ENCODE measurements around the gene C2CD4C.

The C2CD4C gene

GRCh38 chr19:401866-402511 is 7.0 kb downstream of the C2CD4C start:
- Histone ChIP-seq H3K9me3 (ENCODE audit: insufficient read depth, low read length) (no peaks in the 10 kb centered on the region), H3K4me1 (ENCODE audit: insufficient read depth, insufficient read length) (peaks cover 11% of the 10 kb centered on the region), H3K36me3 (ENCODE audit: insufficient read depth, insufficient read length, low read length) (peaks cover 10% of the 10 kb centered on the region), H3K4me3 (ENCODE audit: insufficient read length, low read depth) (no peak overlapping the region), H3K27me3 (ENCODE audit: insufficient read depth, insufficient read length) (no peaks in the 10 kb centered on the region), H3K9ac (ENCODE audit: insufficient read length, low read depth) (no peak overlapping the region)
- TF ChIP-seq SUZ12 (IDR thresholded peaks at IDR 0.05; ENCODE audit: extremely low read depth, insufficient read depth, insufficient read length): no peak
- no peak for TF ChIP-seq ZNF274 (IDR thresholded peaks at IDR 0.05; ENCODE audit: low read depth, low read length)
- TF ChIP-seq YY1 (IDR thresholded peaks at IDR 0.05; ENCODE audit: insufficient read depth, insufficient read length): no peak
- no peak for DNase-seq (ENCODE audit: low read depth, low spot score)

GRCh38 chr19:400976-401865 is 7.7 kb downstream of the C2CD4C start:
- Histone ChIP-seq H3K9ac (ENCODE audit: insufficient read length, low read depth) (no peak overlapping the region), H3K27me3 (ENCODE audit: insufficient read depth, insufficient read length) (no peaks in the 10 kb centered on the region), H3K4me3 (ENCODE audit: insufficient read length, low read depth) (no peak overlapping the region), H3K4me1 (ENCODE audit: insufficient read depth, insufficient read length) (peaks cover 11% of the 10 kb centered on the region), H3K36me3 (ENCODE audit: insufficient read depth, insufficient read length, low read length) (peaks cover 6% of the 10 kb centered on the region), H3K9me3 (ENCODE audit: insufficient read depth, low read length) (no peaks in the 10 kb centered on the region)
- no peak for DNase-seq (ENCODE audit: low read depth, low spot score)
- TF ChIP-seq ZNF274 (IDR thresholded peaks at IDR 0.05; ENCODE audit: low read depth, low read length) (no peak), SUZ12 (IDR thresholded peaks at IDR 0.05; ENCODE audit: extremely low read depth, insufficient read depth, insufficient read length) (no peak), YY1 (IDR thresholded peaks at IDR 0.05; ENCODE audit: insufficient read depth, insufficient read length) (no peak)

- Histone ChIP-seq H3K4me3 (ENCODE audit: insufficient read length, low read depth) (no peak overlapping the region), H3K9me3 (ENCODE audit: insufficient read depth, low read length) (peaks cover 4% of the 10 kb centered on the region; the same call in 1 of the 2 replicates), H3K9ac (ENCODE audit: insufficient read length, low read depth) (no peak overlapping the region), H3K27me3 (ENCODE audit: insufficient read depth, insufficient read length) (peaks cover 4% of the 10 kb centered on the region), H3K4me1 (ENCODE audit: insufficient read depth, insufficient read length) (peaks cover 9% of the 10 kb centered on the region), H3K36me3 (ENCODE audit: insufficient read depth, insufficient read length, low read length) (no peaks in the 10 kb centered on the region)
- TF ChIP-seq SUZ12 (IDR thresholded peaks at IDR 0.05; ENCODE audit: extremely low read depth, insufficient read depth, insufficient read length) (no peak), YY1 (IDR thresholded peaks at IDR 0.05; ENCODE audit: insufficient read depth, insufficient read length) (no peak), ZNF274 (IDR thresholded peaks at IDR 0.05; ENCODE audit: low read depth, low read length) (no peak)
- DNase-seq (ENCODE audit: low read depth, low spot score): no peak
Observed at GRCh38 chr19:399370-399769, 9.6 kb downstream of the C2CD4C start.

- peaks cover 9% of the 10 kb centered on the region for H3K4me1 ChIP-seq (ENCODE audit: insufficient read depth, insufficient read length)
- peaks cover 4% of the 10 kb centered on the region for H3K27me3 ChIP-seq (ENCODE audit: insufficient read depth, insufficient read length)
- H3K36me3 ChIP-seq (ENCODE audit: insufficient read depth, insufficient read length, low read length): no peaks in the 10 kb centered on the region
- no peak for TF ChIP-seq ZNF274 (IDR thresholded peaks at IDR 0.05; ENCODE audit: low read depth, low read length)
- TF ChIP-seq YY1 (IDR thresholded peaks at IDR 0.05; ENCODE audit: insufficient read depth, insufficient read length): no peak
- no peak for TF ChIP-seq SUZ12 (IDR thresholded peaks at IDR 0.05; ENCODE audit: extremely low read depth, insufficient read depth, insufficient read length)
- no peak overlapping the region for H3K4me3 ChIP-seq (ENCODE audit: insufficient read length, low read depth)
- peaks cover 4% of the 10 kb centered on the region; the same call in 1 of the 2 replicates for H3K9me3 ChIP-seq (ENCODE audit: insufficient read depth, low read length)
- no peak for DNase-seq (ENCODE audit: low read depth, low spot score)
- no peak overlapping the region for H3K9ac ChIP-seq (ENCODE audit: insufficient read length, low read depth)
Observed at GRCh38 chr19:398719-399118, 10.2 kb downstream of the C2CD4C start.

GRCh38 chr19:397941-398706 is 10.8 kb downstream of the C2CD4C start:
- peaks cover 4% of the 10 kb centered on the region; the same call in 1 of the 2 replicates for H3K9me3 ChIP-seq (ENCODE audit: insufficient read depth, low read length)
- no peak overlapping the region for H3K4me3 ChIP-seq (ENCODE audit: insufficient read length, low read depth)
- no peak overlapping the region for H3K9ac ChIP-seq (ENCODE audit: insufficient read length, low read depth)
- peaks cover 7% of the 10 kb centered on the region for H3K27me3 ChIP-seq (ENCODE audit: insufficient read depth, insufficient read length)
- TF ChIP-seq ZNF274 (IDR thresholded peaks at IDR 0.05; ENCODE audit: low read depth, low read length): no peak
- TF ChIP-seq YY1 (IDR thresholded peaks at IDR 0.05; ENCODE audit: insufficient read depth, insufficient read length): no peak
- no peak for TF ChIP-seq SUZ12 (IDR thresholded peaks at IDR 0.05; ENCODE audit: extremely low read depth, insufficient read depth, insufficient read length)
- no peak for DNase-seq (ENCODE audit: low read depth, low spot score)
- H3K36me3 ChIP-seq (ENCODE audit: insufficient read depth, insufficient read length, low read length): no peaks in the 10 kb centered on the region
- peaks cover 4% of the 10 kb centered on the region for H3K4me1 ChIP-seq (ENCODE audit: insufficient read depth, insufficient read length)

- peaks cover 10% of the 10 kb centered on the region for H3K27me3 ChIP-seq (ENCODE audit: insufficient read depth, insufficient read length)
- H3K4me3 ChIP-seq (ENCODE audit: insufficient read length, low read depth): no peak overlapping the region
- TF ChIP-seq SUZ12 (IDR thresholded peaks at IDR 0.05; ENCODE audit: extremely low read depth, insufficient read depth, insufficient read length) (no peak), ZNF274 (IDR thresholded peaks at IDR 0.05; ENCODE audit: low read depth, low read length) (no peak), YY1 (IDR thresholded peaks at IDR 0.05; ENCODE audit: insufficient read depth, insufficient read length) (no peak)
- H3K9ac ChIP-seq (ENCODE audit: insufficient read length, low read depth): no peak overlapping the region
- H3K36me3 ChIP-seq (ENCODE audit: insufficient read depth, insufficient read length, low read length): no peaks in the 10 kb centered on the region
- peaks cover 6% of the 10 kb centered on the region for H3K4me1 ChIP-seq (ENCODE audit: insufficient read depth, insufficient read length)
- peaks cover 4% of the 10 kb centered on the region; the same call in 1 of the 2 replicates for H3K9me3 ChIP-seq (ENCODE audit: insufficient read depth, low read length)
- DNase-seq (ENCODE audit: low read depth, low spot score): no peak
Observed at GRCh38 chr19:397321-397720, 11.6 kb downstream of the C2CD4C start.
